NK-92 (cell line): ENCODE measurements around the gene KCNE1.
"Not testable (repeated sequence)": the region's sequence is repeated elsewhere in the genome, so short reads cannot be mapped to it uniquely, and the experiment has no call there.

Source experiments
- DNase-seq: peaks from one replicate; lab custom pipeline; 2025; ENCODE audit not compliant: unreplicated experiment; lab: John Stamatoyannopoulos, UW

Gene KCNE1

GRCh38 chr21:34514576-34515115, 2.6 kb upstream of the KCNE1 start:
- no peak for DNase-seq

DNA sequence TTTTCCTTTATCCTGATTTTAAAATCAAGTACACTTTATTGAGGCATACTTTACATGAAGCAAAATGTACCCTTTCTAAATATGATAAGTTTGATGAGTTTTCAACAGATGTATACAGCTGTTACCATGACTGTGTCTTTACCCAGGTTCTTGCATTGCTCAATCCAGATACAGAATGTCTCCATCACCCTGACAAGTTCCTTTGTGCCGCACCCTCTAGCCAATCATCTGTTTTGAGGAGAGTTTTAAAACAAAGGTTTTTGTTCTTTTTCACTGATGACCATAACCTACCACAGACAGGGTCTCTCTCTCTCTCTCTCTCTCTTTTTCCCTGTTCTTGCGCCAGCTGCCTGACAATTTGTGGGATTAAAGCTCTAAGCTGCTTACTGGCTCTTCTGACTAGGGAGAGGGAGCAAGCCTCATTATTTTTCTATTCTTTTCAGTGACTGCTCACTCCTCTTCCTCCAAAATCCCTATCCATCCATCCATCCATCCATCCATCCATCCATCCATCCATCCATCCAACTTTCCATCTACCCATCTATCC, 1.2 kb upstream of the KCNE1 start:
- no peak for DNase-seq

DNA sequence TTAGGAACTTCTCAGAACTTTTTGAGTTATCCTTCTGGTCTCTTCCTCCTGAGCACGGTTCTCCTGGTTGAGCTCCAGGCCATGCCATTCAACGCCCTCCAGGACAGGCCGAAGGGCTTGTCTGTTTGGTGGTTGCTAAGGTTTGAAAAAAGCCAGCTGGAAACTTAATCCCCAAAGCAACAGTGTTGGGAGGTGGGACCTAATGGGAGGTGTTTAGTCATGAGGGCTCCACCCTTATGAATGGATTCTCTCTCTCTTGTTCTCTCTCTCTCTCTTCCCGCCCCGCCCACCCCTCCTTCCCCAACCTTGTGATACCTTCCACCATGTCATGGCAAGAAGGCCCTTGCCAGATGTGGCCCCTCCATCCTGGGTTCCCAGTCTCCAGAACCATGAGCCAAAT, 829 bp downstream of the KCNE1 start:
- no peak for DNase-seq

DNA sequence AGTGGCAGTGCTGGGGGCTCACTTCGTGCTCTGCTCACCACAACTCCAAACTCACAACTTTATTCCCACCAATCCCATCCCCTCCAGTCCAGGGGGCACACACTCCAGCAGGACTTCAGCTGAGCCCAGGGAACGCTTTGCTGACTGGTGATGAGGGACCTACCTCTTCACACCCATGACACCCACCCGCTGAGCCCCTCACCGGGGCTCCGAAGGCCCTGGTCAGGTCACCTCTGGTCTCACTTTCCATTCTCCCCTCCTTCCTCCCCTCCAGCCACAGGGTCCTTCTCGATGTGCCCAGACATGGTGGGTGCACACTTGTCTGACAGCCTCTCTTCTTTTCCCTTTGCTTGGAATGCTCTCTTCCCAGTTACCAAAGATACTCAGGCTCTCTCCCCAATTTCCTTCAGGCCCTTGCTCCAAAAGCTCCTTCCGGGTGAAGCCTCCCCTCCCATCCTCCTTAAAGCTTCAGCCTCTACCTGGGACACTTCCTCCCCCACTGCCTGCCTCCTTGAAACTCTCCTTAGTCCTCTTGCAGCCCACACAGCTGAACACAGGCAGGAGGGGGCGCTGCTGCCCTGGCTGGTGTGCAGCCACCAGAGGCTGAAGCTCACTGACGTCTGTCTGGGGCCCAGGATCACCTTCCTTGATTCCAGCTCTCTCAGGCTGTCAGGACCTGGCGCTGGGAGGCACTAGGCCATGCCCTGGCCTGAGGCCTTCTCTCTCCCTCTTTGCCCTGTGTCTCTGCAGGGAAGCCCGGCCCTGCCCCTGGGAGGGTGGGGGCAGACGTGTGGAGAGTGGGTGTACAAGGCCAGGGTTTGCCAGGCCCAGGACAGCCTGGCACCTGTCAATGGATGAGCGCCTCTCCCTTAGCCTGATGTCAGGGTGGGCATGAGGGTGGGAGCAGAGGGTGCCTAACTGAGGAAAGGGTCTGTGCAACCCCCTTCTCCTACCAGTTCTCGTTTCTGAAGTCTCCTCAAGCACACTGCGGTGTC, 1.6 kb downstream of the KCNE1 start:
- DNase-seq: no peak

DNA sequence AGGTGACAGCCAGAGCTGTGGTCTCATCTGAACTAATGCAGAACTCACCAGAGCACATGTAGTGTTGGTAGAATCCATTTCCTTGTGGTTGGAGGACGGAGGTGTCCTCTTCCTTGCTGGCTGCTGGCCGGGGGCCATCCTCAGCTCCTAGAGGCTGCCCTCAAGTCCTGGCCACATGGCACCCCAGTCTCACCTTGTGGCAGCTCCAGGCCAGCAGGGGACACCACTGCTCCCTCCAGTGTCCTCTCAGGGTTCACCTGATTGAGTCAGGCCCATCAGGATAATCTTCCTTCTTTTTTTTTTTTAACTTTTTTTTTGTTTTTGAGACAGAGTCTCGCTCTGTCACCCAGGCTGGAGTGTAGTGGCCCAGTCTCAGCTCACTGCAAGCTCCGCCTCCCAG, 2.9 kb downstream of the KCNE1 start:
- no peak for DNase-seq

GRCh38 chr21:34504595-34504994, 7.4 kb downstream of the KCNE1 start:
- DNase-seq: no peak

DNA sequence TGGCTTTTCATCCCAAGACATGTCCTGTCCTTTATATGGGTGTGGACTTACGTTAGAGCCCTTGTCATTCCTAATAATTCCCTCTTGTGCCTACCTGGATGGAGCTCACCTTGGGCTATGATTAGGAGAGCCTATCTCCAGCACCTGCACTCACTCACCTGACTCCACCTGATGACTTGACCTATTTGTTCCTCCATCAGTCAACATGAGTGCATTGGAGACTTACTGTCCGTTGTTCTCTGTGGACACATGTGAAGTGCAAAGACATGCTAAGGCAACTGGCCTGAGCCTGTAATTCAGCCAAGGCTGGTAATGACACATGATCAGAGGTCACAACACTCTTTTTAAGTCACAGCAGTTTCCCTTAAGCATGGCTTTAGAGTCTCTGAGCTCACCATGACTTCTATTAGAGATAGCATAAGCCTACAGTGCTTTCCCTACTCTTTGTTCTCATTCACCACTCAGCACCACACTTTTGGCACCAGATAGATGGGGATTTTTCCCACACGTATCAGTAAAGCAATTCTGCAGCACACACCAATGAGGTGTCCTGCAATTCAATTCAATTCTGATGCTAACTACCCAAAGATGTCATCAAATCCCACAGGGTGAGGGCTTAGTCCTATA, 9.4 kb downstream of the KCNE1 start:
- no peak for DNase-seq

DNA sequence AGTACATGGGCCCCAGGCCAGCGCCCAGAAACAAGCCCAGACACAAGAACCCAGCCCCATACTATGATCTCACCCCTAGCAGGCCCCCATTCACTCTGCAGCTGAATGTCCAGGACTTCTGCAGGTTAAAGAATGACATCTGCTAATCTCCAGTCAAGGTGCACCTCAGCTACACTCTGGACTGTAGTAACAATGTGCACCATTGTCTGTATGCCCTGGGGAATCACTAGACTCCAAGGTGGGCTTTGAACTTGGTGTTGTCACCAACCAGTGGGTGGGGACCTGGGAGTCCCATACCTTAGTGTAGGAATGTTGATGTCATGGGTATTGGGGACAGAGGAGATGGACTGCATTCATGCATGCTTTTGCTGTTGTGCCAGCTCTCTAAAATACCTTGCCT, 10.3 kb downstream of the KCNE1 start:
- no peak for DNase-seq

DNA sequence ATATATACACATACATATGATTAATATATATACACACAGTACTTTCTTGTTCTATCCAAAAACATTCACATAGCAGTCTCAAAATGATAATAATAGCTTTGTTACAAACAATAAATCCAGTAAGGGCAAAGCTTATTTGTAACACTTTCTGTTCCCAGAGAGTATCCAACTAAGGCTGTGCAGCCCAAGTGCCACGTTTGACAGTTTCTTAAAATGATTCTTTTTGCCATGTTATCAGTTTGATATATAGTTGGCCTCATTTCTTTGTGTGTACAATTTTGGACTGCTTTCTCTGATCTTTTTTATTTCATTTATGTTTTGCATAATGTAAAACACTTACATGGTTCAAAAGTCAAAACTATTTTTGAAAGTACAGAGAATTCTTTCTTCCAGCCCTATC, 11.8 kb downstream of the KCNE1 start:
- DNase-seq: no peak

DNA sequence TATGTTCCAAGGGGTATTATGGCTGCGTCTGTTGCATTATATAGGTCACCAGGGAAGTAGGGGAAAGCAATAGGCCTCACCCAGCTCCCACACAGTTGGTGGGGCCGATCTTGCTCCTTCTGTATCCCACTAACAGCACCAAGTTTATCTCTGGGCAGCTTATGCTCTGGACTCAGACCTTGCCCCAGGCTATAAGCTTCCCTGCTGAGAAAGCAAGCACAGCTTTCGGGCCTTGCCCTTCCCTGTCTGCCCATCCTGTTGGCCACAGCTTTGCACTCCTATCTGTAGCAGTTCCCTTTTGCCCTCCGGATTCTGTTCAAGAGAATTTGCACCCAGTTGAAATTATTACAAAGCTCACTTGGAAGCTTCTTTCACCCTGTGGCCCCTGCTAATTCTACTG, 12.9 kb downstream of the KCNE1 start:
- DNase-seq: no peak

- no peak for DNase-seq
Observed at GRCh38 chr21:34498623-34499022, 13.4 kb downstream of the KCNE1 start.

- not testable (repeated sequence) for DNase-seq
Observed at GRCh38 chr21:34483854-34484253, 28.2 kb downstream of the KCNE1 start.

DNA sequence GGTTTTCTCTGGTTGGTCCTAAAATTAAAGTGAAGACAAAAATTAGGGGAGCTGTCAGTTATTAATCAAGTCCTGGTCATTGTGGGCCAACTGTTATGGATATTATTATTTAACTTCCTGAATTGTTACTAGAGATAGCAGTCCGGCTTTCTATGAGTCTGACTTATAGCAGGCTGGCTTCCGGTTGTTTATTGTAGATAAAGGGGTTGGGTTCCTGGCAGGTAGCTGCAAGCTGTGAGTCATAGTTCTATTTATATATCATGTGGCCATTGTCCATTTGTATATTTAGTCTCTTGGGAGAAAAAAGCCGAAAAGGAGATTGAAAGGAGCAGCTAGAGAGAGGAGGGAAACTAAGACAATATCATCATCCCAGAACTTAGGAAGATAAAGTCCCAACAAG, 28.6 kb downstream of the KCNE1 start:
- DNase-seq: not testable (repeated sequence)

GRCh38 chr21:34467333-34467732, 44.7 kb downstream of the KCNE1 start:
- DNase-seq: not testable (repeated sequence)

DNA sequence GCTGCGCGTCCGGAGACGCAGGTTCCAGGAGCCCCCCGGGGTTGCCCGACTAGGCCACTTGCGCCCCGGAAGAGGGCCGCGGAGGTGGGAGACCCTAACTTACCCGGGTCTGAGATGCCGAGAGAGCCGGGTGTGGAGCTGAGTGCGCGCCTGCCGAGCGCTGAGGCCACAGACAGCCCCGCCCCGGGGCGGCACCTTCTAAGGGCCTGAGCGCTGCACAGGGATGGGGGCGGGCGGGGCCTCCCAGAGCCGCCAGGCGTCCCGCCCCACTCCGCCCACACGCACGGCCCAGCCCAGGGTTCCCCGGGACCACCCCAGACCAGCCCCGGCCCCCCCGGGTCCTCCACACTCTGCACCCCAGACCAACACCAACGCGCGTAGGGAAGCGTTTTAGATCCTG, 52.6 kb downstream of the KCNE1 start:
- not testable (repeated sequence) for DNase-seq

DNA sequence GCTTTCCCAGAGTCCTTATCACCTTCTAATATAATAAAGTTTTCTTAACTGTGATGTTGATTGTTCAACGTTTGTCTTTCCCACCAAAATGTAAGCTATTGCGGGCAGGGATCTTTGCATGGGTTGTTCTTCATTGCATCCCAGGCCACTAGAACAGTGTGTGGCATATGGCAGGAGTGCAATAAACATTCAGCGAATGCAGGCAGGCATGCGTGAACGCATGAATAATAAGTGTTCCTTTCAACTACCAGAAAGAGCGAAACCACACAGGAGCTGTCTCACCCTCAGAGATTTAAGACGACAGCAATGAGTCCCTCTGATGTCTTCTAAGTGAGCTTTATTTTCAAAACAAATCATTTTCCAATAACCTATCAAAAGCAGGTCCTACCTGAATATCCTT, 53.7 kb downstream of the KCNE1 start:
- not testable (repeated sequence) for DNase-seq

- not testable (repeated sequence) for DNase-seq
Observed at GRCh38 chr21:34456180-34456579, 55.8 kb downstream of the KCNE1 start.

DNA sequence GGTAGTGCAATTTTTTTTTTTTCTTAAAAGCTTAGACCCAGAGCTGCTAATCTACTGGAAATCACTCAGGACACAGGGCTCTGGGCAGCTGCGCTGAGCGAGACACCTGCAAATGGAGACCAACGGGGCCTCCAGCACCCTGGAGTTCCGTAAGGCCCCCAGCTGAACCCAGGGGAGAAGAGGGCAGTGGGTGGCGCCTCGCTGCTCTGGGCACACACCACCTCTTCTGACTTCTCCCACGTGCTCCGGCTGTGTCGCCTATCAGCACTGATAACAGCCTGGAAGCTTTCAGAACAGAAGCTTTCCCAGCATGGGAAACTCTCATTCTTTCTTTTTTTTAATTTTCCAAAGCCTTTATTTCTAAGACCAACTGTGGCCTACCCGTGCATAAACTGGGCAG, 56.4 kb downstream of the KCNE1 start:
- DNase-seq: not testable (repeated sequence)

DNA sequence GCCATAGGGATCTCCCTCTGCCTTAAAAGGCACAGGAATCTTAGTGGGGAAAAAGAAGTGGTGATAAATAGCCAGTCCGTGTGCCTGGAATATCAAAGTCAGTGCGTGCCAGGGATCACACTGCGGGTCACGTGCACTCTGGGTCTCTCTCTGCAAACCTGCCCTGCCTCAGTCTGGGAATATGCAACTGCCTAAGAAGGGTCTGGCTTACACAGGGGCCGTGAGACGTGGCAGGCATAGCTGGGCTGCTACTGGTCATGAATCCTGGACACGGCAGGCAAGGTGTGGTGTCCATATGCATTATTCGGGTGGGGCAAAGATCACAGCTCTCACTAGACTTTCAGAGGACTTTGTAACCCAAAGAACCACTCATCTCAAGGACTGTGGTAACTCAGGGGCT, 65.0 kb downstream of the KCNE1 start:
- not testable (repeated sequence) for DNase-seq

DNA sequence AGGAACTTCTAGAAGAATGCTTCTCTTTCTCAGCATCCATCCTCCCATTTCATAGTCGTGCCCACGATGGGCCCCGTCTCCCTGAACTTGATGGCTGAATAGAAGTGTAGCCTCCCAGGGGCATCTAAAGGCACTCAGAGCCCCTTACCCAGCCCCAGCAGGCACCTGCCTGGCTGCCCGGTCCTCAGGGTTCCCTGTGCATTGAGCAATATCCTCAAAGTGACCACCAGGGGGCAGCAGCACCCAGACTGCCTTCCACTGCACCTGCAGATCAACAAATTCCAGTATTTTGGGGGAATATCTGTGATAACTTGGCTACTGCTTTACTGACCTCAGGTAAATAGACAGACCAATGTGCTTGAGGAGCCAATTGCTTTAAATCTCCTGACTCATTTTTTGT, 68.5 kb downstream of the KCNE1 start:
- DNase-seq: not testable (repeated sequence)

DNA sequence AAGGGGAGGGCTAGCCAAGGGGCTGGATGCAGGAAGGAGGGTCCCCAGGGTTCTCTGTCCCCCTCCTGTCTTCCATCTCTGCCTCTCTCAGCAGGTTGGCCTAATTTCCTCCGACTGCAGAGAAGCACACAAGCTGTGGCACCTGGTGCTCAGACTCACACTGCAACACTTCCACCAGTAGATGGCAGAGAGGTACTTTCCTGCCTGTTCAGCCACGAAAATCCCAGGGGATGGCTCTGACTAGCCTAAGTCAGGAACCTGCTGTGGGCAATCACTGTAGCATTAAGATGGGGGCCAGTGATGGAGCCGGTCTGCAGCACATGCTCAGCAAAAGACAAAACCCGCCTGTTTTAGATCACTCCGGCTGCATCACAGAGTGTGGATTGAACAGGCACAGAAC, 82.3 kb downstream of the KCNE1 start:
- not testable (repeated sequence) for DNase-seq

GRCh38 chr21:34428441-34428840, 83.6 kb downstream of the KCNE1 start:
- not testable (repeated sequence) for DNase-seq
